Neural cell (in vitro differentiated cells): Measurements from ENCODE around the gene KIRREL3. TPM values are rescaled to one million over a fixed set of nuclear protein-coding genes. Genes with fewer than 3 reads are reported as not detected.

Experiments used
- H2AFZ ChIP-seq: fragments of 200-600, 300-800 bp; sonication (generic), shearing (Covaris generic); 2 replicates; pipeline ENCODE4 v1.6.0; 2014; ENCODE audit warnings: low read depth, mild to moderate bottlenecking, antibody characterized with exemption, low read length, moderate library complexity
- H3F3A ChIP-seq: fragments of 200-600 bp; shearing (Covaris generic); 2 replicates; pipeline ENCODE4 v1.6.1; 2016; ENCODE audit warnings: mild to moderate bottlenecking, moderate library complexity, mixed read lengths, antibody characterized with exemption, low read length; ENCODE audit not compliant: insufficient read depth, poor library complexity, severe bottlenecking
- H3K27ac ChIP-seq: fragments of 200-600, 300-800 bp; sonication (generic), shearing (Covaris generic); 2 replicates; pipeline ENCODE4 v1.5.1; 2014; ENCODE audit warnings: mild to moderate bottlenecking, low read length, moderate library complexity
- H3K27me3 ChIP-seq: fragments of 300-800, 200-600 bp; sonication (generic), shearing (Covaris generic); 2 replicates; pipeline ENCODE4 v1.6.0; 2014; ENCODE audit warnings: mild to moderate bottlenecking, low read depth, low read length, moderate library complexity; ENCODE audit not compliant: insufficient read depth
- H3K36me3 ChIP-seq: fragments of 300-800, 200-600 bp; sonication (generic), shearing (Covaris generic); 2 replicates; pipeline ENCODE4 v1.5.1; 2014; ENCODE audit warnings: mild to moderate bottlenecking, antibody characterized with exemption, low read length, moderate library complexity; ENCODE audit not compliant: insufficient read depth
- H3K4me2 ChIP-seq: fragments of 300-800, 200-600 bp; sonication (generic), shearing (Covaris generic); 2 replicates; pipeline ENCODE4 v1.6.0; 2014; ENCODE audit warnings: mild to moderate bottlenecking, low read length
- H3K4me3 ChIP-seq: fragments of 300-800, 200-600 bp; sonication (generic), shearing (Covaris generic); 2 replicates; pipeline ENCODE4 v1.5.1; 2014; ENCODE audit warnings: mild to moderate bottlenecking, low read length, moderate library complexity
- H3K79me2 ChIP-seq: fragments of 200-600 bp; shearing (Covaris generic); replicated peaks from 2 replicates; pipeline ENCODE4 v1.6.0; 2014; ENCODE audit warnings: mild to moderate bottlenecking, low read length, moderate library complexity; ENCODE audit not compliant: insufficient read depth
- H3K9ac ChIP-seq: fragments of 300-800, 200-600 bp; sonication (generic), shearing (Covaris generic); 2 replicates; pipeline ENCODE4 v1.6.1; 2016; ENCODE audit warnings: mild to moderate bottlenecking, low read length, mixed read lengths
- H3K9me2 ChIP-seq: fragments of 200-600 bp; shearing (Covaris generic); 2 replicates; pipeline ENCODE4 v1.6.1; 2016; ENCODE audit warnings: mild to moderate bottlenecking, low read length, mixed read lengths; ENCODE audit not compliant: insufficient read depth
- H3K9me3 ChIP-seq: fragments of 200-600, 300-800 bp; sonication (generic), shearing (Covaris generic); 2 replicates; pipeline ENCODE4 v1.6.1; 2016; ENCODE audit warnings: mild to moderate bottlenecking, mixed run types, low read length, moderate library complexity, mixed read lengths
- H4K20me1 ChIP-seq: fragments of 200-600 bp; shearing (Covaris generic); 2 replicates; pipeline ENCODE4 v1.6.1; 2016; ENCODE audit warnings: mild to moderate bottlenecking, mixed run types; ENCODE audit not compliant: insufficient read depth
- CTCF ChIP-seq: fragments of 450-650 bp; IDR thresholded peaks from 2 replicates; pipeline ENCODE4 v1.5.1; 2014; ENCODE audit warnings: antibody characterized with exemption, mild to moderate bottlenecking, moderate library complexity; ENCODE audit not compliant: poor library complexity, severe bottlenecking
- EP300 ChIP-seq: fragments of 450-650 bp; conservative IDR thresholded peaks from 2 replicates; pipeline ENCODE4 v1.6.1; 2014; ENCODE audit warnings: antibody characterized with exemption, mild to moderate bottlenecking, moderate library complexity; ENCODE audit not compliant: poor library complexity, severe bottlenecking
- EZH2 ChIP-seq: fragments of 200-600, 300-800 bp; shearing (Covaris generic), sonication (generic); IDR thresholded peaks from 2 replicates; pipeline ENCODE4 v1.6.1; 2014; ENCODE audit warnings: antibody characterized with exemption, low read length, borderline replicate concordance, mild to moderate bottlenecking; ENCODE audit not compliant: insufficient read depth, poor library complexity, severe bottlenecking
- MXI1 ChIP-seq: fragments of 450-650 bp; conservative IDR thresholded peaks from 2 replicates; pipeline ENCODE4 v1.6.1; 2014; ENCODE audit warnings: antibody characterized with exemption, mild to moderate bottlenecking; ENCODE audit not compliant: poor library complexity, severe bottlenecking
- POLR2AphosphoS5 ChIP-seq: IDR thresholded peaks from 2 replicates; pipeline ENCODE4 v1.6.1; 2012
- RAD21 ChIP-seq: fragments of 450-650 bp; conservative IDR thresholded peaks from 2 replicates; pipeline ENCODE4 v1.6.1; 2014; ENCODE audit warnings: antibody characterized with exemption, mild to moderate bottlenecking, moderate library complexity
- REST ChIP-seq: IDR thresholded peaks from 2 replicates; pipeline ENCODE4 v1.6.1; 2012; ENCODE audit warnings: borderline replicate concordance
- SMC3 ChIP-seq: fragments of 450-650 bp; conservative IDR thresholded peaks from 2 replicates; pipeline ENCODE4 v1.6.1; 2014; ENCODE audit warnings: antibody characterized with exemption, mild to moderate bottlenecking, moderate library complexity; ENCODE audit not compliant: poor library complexity
- TAF1 ChIP-seq: IDR thresholded peaks from 2 replicates; pipeline ENCODE4 v1.6.1; 2012; ENCODE audit warnings: low read depth
- polyA plus RNA-seq: library from polyadenylated mRNA; depleted of rRNA; stranded (reverse); fragments of >200 nt; gene quantifications from 2 replicates; pipeline ENCODE4 v1.2.3, GENCODE V29; 2014

Gene KIRREL3
- polyA plus RNA-seq, 1 donor from 2014 or later = 23.8 TPM

GRCh38 chr11:126753990-126754389, 246.6 kb downstream of the KIRREL3 start:
- H3K4me2 ChIP-seq = no peak overlapping the region
- no peaks in the 10 kb centered on the region for H3K27me3 ChIP-seq
- no peak overlapping the region for H2AFZ ChIP-seq
- H3K9ac ChIP-seq = no peak overlapping the region
- H3K9me3 ChIP-seq = no peaks in the 10 kb centered on the region
- no peak for TF ChIP-seq EZH2
- TF ChIP-seq REST = no peak
- no peak for TF ChIP-seq RAD21
- no peak for TF ChIP-seq TAF1
- no peak for TF ChIP-seq EP300
- TF ChIP-seq SMC3 = no peak
- TF ChIP-seq POLR2AphosphoS5 = no peak
- no peak for TF ChIP-seq CTCF
- TF ChIP-seq MXI1 = no peak
- H3K36me3 ChIP-seq = no peaks in the 10 kb centered on the region
- H3K4me3 ChIP-seq = no peak overlapping the region
- no peaks in the 10 kb centered on the region for H3F3A ChIP-seq
- no peak overlapping the region for H3K27ac ChIP-seq
- H3K79me2 ChIP-seq = no peaks in the 10 kb centered on the region
- H3K9me2 ChIP-seq = no peaks in the 10 kb centered on the region
- no peaks in the 10 kb centered on the region for H4K20me1 ChIP-seq

- no peak for TF ChIP-seq TAF1
- no peak for TF ChIP-seq SMC3
- TF ChIP-seq EZH2 = no peak
- TF ChIP-seq RAD21 = no peak
- no peak for TF ChIP-seq MXI1
- no peak for TF ChIP-seq POLR2AphosphoS5
- no peak for TF ChIP-seq CTCF
- no peak for TF ChIP-seq EP300
- TF ChIP-seq REST = no peak
- Histone ChIP-seq H3K36me3 (no peaks in the 10 kb centered on the region), H3K4me3 (no peak overlapping the region), H3F3A (no peaks in the 10 kb centered on the region), H3K27me3 (no peaks in the 10 kb centered on the region), H3K4me2 (no peak overlapping the region), H3K9ac (no peak overlapping the region), H3K79me2 (no peaks in the 10 kb centered on the region), H4K20me1 (no peaks in the 10 kb centered on the region), H3K27ac (no peak overlapping the region), H3K9me2 (no peaks in the 10 kb centered on the region), H3K9me3 (no peaks in the 10 kb centered on the region), H2AFZ (no peak overlapping the region)
Measured at GRCh38 chr11:126751242-126751641, 249.3 kb downstream of the KIRREL3 start.
